ENCODE results near the gene KIRREL1. TPM values are rescaled to one million over a fixed set of nuclear protein-coding genes. Genes with fewer than 3 reads are reported as not detected.
A peak's percentile ranks its signal among the peaks of the same experiment; 100 is the strongest.

Gene KIRREL1
- total RNA-seq, 3 donors from 2014 or later: 3.4 to 29.5 (median 13.5) TPM

- Histone ChIP-seq H3K9me3 (no peaks in the 10 kb centered on the region), H3K36me3 (ENCODE audit: low read depth) (no peaks in the 10 kb centered on the region), H3K4me1 (ENCODE audit: low read depth) (no peaks in the 10 kb centered on the region), H3K4me3 (no peak overlapping the region)
- TF ChIP-seq CTCF (IDR thresholded peaks at IDR 0.05): no peak
- no peak for ATAC-seq
- no peak for DNase-seq
- intact Hi-C loops (cut with DNase I, micrococcal nuclease): loop anchor here in 1 of 2 donors (10.0 kb wide), 1 partner anchor 53 kb away; no protein-coding TSS in a partner anchor
These were observed 34.1 kb downstream of the KIRREL1 start for GRCh38 chr1:158027508-158027907.

GRCh38 chr1:158028969-158029368, 35.5 kb downstream of the KIRREL1 start:
- no peak for DNase-seq
- ATAC-seq: no peak
- intact Hi-C loops (cut with DNase I, micrococcal nuclease): loop anchor here in 1 of 2 donors (10.0 kb wide), 1 partner anchor 54 kb away; no protein-coding TSS in a partner anchor
- no peaks in the 10 kb centered on the region for H3K36me3 ChIP-seq (ENCODE audit: low read depth)
- H3K4me3 ChIP-seq: no peak overlapping the region
- no peaks in the 10 kb centered on the region for H3K9me3 ChIP-seq
- H3K4me1 ChIP-seq (ENCODE audit: low read depth): no peaks in the 10 kb centered on the region
- TF ChIP-seq CTCF (IDR thresholded peaks at IDR 0.05): no peak

- Histone ChIP-seq H3K36me3 (ENCODE audit: low read depth) (no peaks in the 10 kb centered on the region), H3K4me1 (ENCODE audit: low read depth) (no peaks in the 10 kb centered on the region), H3K9me3 (no peaks in the 10 kb centered on the region), H3K4me3 (no peak overlapping the region)
- TF ChIP-seq CTCF (IDR thresholded peaks at IDR 0.05): no peak
- DNase-seq: no peak
- ATAC-seq: no peak
- intact Hi-C loops (cut with DNase I, micrococcal nuclease): loop anchor here (5.0 kb wide), 1 partner anchor 43 kb away; the partner anchor contains the start of gene KIRREL1 (in 2 of the 2)
These were observed 41.6 kb downstream of the KIRREL1 start for GRCh38 chr1:158035014-158035413.

GRCh38 chr1:158035976-158036583, 42.6 kb downstream of the KIRREL1 start:
- Histone ChIP-seq H3K4me1 (ENCODE audit: low read depth) (no peaks in the 10 kb centered on the region), H3K9me3 (no peaks in the 10 kb centered on the region), H3K4me3 (no peak overlapping the region), H3K36me3 (ENCODE audit: low read depth) (no peaks in the 10 kb centered on the region)
- peak; percentile 62 for TF ChIP-seq CTCF (IDR thresholded peaks at IDR 0.05)
- ATAC-seq (peak; percentile 50), DNase-seq (peak in 1 of 3 donors; percentile 66)
- intact Hi-C loops (cut with DNase I, micrococcal nuclease): loop anchor here (5.0 kb wide), 1 partner anchor 44 kb away; the partner anchor contains the start of gene KIRREL1 (in 2 of the 2)

- Histone ChIP-seq H3K36me3 (ENCODE audit: low read depth) (no peaks in the 10 kb centered on the region), H3K4me3 (no peak overlapping the region), H3K9me3 (no peaks in the 10 kb centered on the region), H3K4me1 (ENCODE audit: low read depth) (no peaks in the 10 kb centered on the region)
- no peak for TF ChIP-seq CTCF (IDR thresholded peaks at IDR 0.05)
- intact Hi-C loops (cut with DNase I, micrococcal nuclease): loop anchor here (5.0 kb wide), 1 partner anchor 45 kb away; the partner anchor contains the start of gene KIRREL1 (in 2 of the 2)
- no peak for ATAC-seq
- DNase-seq: no peak
These were observed 43.8 kb downstream of the KIRREL1 start for GRCh38 chr1:158037008-158037865.

All from mucosa of descending colon (tissue), 3 donors.